GM18519 (cell line): ENCODE measurements around the gene NXPH2.
A peak's percentile ranks its signal among the peaks of the same experiment; 100 is the strongest.
"Not testable (repeated sequence)": the region's sequence is repeated elsewhere in the genome, so short reads cannot be mapped to it uniquely, and the experiment has no call there.

Source experiments
- ATAC-seq: cut with Tn5 transposase; IDR thresholded peaks from one replicate; pipeline ENCODE4 v1.9.1; 2021; ENCODE audit warnings: mild to moderate bottlenecking, moderate library complexity; ENCODE audit not compliant: unreplicated experiment, low FRiP score

The NXPH2 gene

DNA sequence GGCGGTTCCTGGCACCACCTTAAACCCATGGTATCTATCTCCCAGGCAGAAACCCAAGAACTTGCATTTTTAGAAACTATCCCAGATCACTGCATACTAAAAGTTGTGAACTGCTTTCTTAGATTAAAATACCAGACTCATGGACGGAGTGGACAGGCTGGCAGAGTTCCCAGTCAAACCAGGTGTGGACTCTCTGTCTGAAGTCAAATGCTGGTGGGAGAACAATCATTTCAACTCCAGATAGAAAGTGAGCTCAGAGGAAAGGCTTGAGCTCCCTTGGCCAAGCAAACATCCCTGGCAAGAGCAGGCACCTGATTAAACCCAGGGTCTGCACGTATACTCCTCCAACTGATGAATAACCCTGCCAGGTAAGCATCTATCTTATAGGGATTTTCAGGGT lies 19.5 kb downstream of the NXPH2 start:
- ATAC-seq: no peak

DNA sequence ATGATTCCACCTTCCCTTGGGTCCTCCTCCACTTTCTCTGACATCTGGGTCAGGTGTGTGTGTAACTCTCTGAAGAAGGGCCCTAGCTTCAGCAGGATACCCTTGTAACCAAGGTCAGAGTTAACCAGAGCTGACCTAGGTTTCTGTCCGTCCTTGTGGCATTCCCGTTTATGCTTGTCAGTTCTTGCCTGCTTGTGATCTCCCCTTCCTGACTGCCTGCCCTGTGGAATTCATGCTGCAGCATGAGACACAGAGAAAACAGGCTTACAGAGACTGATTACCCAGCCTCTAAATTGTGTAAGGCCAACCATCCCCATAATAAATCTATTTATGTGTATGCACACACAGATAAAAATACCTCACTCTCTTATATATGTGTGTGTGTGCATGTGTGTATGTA lies 22.8 kb downstream of the NXPH2 start:
- ATAC-seq: no peak

DNA sequence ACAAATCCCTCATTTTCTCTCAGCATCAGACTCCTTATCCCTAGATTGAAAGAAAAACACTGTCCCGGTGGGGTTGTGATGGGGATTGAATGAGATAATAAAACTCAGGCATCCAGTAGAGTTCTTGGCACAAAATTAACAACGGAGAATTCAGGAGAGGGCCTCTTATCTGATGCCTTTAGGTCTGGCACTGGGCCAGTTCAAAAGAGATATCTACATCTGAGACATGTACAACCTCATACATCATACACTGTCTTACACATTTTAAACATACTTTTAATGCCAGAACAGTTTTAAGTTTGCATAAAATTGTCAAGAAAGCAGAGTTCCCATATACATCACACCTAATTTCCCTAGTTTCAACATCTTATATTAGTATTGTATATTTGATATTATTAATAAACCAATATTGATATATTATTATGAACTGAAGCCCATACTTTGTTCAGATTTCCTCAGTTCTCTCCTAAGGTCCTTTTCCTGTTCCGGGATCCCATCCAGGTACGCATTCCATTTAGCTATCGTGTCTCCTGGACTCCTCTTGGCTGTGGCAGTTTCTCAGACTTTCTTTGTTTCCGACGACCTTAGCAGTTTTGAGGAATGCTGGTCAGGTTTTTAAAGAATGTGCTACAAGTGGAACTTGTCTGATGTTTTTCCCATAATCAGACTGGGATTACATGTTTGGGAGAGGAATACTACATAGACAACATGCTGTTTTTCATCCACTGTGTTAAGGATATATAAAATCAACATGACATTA lies 27.8 kb downstream of the NXPH2 start:
- ATAC-seq: no peak

DNA sequence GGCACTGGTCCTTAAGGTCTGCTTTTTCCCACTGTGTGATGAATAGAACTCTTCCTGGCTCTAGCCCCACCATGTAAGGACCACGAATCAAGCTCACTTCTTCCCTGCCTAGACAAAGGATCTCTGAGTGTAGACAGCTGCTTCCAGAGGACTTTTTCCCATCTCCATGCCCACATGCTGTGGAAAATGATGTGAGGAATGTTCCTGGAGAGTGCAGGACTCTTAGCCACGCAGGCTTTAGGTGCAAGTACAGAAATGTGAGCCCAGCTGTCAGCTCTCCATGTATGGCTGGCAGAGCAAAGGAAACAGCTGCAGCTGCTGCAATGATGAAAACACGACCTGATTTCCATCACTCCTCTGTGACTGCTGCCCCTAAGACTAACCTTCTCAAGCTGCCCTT lies 35.5 kb downstream of the NXPH2 start:
- ATAC-seq: no peak

DNA sequence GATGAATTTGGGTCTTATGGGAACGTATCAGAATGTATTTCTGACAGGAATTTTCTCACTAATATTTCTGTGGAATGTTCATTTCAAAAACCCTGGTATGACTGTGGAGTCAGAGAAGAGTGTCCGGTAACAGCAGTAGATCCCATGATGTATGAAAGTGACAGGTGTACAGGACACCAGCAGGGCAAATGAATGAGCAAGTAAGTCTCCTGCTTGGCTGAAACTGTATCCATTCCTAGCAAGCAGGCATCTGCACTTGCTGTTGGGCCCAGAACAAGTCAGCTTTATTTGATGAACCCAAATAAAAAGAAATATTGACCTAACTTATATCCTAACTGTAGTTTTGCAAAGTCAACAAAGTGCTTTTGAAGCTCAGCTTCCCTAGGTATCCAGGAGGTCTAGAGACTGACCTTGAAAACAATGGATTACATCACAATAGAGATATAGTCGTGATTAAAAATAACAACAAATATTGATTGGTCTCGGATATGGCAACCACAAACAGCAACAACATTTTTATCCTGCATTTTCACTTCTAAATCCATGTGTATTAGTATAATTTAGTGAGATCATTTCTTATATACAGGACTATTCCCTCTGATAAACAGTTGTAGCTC lies 37.6 kb downstream of the NXPH2 start:
- no peak for ATAC-seq

DNA sequence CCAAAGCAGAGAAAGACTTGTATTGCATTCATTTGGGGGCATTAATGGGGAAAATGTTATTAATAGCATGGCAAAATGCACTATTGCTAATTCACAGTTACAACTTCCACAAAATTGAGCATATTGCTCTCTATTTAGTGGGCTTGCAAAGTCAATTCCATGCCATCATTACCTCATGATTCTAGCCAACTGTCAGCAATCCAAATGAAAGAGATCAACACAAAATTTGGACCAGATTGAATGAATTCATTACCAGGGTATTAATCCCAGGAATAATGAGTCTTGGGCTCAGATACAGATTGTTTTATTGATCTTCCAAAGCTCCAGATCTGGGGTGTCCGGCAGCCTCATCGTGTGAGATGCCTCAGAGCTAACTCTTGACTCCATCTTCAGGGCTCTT lies 38.3 kb downstream of the NXPH2 start:
- ATAC-seq: no peak

DNA sequence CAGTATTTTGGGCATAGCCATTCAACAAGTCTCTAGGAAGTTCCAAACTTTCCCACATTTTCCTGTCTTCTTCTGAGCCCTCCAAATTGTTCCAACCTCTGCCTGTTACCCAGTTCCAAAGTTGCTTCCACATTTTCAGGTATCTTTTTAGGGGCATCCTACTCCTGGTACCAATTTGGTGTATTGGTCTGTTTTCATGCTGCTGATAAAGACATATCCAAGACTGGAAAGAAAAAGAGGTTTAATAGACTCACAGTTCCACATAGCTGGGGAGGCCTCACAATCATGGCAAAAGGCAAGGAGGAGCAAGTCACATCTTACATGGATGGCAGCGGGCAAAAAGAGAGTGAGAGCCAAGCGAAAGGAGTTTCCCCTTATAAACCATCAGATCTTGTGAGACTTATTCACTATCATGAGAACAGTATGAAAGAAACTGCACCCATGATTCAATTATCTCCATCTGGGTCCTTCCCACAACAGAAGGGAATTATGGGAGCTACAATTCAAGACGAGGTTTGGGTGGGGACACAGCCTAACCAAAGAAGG lies 43.1 kb downstream of the NXPH2 start:
- not testable (repeated sequence) for ATAC-seq

DNA sequence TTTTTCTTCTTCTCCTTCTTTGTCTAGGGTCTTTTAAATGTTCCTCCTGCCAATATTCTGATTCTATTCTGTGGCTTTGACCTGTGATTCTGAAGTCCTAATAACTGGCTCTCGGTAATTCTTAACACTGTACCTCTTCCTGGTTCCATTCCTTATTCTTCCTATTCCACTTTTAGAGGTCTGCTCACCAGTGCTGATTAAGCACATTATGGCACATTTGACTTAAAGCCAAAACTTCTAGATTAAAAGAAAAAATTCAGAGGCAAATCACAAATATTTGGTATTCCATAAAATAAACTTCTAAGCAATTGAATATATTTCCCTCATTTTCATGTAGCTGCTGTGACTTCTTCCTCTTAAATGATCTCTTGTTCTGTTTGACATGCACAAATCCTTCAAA lies 47.5 kb downstream of the NXPH2 start:
- no peak for ATAC-seq

DNA sequence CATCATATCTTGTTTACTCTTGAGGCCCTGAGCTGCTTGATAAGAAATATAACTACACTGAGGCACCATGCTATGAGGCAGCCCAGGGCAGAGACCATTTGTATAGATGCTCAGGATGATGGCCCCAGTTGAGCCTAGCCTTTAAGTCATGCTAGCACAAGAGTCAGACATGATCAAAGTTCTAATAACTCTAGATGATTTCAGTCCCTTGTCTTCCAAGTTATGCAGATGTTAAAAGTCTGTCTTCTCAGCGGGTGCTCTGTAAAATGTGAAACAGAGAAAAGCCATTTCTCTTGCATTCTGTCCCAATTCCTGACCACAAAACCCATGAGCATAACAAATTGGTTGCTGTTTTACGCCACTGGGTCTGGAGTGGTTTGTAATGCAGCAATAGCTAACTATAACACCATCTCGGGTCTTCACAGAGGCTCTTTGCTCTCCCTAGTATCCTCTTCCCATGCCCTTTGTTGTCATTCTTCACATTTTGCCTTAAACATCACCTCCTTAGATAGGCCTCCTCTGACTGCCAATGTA lies 49.6 kb downstream of the NXPH2 start:
- no peak for ATAC-seq

DNA sequence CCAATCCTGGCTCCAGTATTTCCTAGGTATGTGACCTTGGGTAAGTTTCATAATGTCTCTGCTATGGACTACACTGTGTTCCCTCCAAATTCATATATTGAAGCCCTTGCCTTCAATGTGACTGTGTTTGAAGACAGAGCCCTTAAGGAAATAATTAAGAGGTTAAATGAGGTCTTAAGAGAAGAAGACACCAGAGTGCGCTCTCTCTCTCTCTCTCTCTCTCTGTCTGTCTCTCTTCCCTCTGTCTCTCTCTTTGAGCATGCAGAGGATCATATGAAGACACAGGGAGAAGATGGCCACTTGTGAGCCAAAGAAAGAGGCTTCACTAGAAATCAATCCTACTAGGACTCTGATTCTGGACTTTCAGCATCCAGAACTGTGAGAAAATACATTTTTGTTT lies 52.2 kb downstream of the NXPH2 start:
- no peak for ATAC-seq

DNA sequence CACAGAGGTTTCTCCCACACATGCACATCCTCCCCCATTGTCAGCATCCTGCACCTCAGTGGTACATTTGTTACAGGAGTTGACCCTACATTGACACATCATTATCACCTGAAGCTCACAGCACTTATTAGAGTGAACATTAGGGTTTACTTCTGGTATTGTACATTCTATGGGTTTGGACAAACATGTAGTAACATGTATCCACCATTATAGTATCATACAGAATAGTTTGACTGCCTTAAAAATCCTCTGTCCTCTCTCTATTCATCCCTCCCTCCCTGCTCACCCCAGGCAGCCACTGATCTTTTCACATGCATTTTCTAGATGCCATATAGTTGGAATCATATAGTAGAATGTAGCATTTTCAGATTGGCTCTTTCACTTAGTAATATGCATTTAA lies 53.5 kb downstream of the NXPH2 start:
- no peak for ATAC-seq

DNA sequence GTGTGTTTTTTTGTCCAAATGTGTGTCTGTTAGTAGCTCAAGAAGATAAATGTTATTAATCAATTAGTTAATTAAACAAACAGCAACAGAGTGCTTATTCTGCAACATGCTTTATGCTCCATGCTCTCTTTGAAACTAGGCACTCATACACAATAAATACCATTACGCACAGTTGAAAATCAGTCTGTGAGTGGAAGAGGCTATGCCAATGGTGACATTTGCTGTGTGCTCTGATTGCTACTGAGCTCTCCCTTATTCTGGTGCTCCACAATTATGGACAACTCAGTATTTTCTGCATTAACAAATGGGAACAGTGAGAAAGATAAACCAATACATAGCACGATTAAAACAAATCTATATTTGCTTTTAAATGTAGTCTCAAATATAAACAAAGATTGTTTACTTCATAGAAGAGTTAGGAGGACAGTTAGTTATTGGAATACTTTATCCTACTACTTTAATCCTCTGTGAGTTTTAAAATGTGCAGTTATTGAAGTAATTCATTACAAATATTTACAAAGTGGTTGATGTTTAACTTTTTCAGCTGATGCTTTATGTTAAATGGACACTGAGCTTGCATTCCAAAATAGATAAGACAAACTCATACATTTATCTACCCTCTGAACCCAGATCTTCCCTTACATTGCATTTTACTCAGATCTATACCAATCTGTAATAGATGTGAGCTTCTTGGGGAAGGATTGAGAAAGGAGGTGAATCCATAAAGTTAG lies 55.3 kb downstream of the NXPH2 start:
- no peak for ATAC-seq

DNA sequence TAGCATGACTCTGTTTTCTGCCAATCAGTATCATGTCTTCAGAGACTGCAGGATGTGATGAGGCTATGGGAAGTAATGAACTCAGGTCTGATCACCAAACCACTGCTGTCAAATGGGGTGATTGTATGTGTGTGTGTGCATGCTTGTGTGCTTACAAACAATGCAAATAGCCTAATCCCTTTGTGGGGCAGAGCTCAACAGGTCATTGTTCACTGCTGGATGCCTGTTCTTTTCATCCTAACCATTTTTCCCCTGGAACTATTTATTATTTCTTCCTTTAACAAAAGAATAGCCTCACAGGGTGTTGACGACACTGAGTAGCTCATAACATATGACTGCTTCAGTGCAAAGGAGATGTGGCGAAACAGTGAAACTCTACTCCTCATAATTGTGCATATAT lies 55.9 kb downstream of the NXPH2 start:
- no peak for ATAC-seq

DNA sequence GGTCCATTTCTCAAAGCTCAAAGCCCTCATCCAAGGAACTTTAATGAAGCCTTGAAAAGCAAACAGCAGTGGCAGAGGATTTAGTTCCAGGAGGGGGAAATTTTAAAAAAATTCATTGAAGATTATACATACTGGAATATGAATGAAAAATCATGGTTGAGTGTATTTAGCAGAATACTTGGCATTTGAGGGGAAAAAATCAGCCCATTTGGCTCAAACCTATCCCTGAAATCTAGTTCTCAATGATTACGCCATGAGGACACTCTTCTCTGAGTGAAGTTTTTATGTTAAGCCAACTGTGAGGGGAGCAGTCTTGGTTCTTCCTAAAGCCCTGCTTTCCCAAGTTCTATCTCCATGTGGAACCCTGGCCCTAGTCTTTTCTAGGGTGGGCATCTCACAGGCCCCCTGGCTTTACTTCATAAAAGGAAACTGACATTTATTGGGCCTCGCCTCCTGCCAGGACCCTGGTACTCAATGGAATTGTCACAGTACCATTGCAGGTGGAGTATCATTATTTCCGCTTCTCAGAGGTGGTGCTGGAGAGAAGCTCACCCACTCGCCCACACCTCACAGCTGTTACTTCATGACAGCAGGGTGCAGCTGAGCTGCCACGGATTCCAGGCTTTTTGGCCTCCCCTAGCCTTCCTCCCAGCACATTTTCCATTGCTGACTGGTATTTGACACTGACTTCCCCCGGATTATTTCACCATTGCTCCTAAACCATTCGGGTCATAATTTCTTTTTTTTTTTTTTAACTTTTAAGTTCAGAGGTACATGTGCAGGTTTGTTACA lies 56.8 kb downstream of the NXPH2 start:
- no peak for ATAC-seq

DNA sequence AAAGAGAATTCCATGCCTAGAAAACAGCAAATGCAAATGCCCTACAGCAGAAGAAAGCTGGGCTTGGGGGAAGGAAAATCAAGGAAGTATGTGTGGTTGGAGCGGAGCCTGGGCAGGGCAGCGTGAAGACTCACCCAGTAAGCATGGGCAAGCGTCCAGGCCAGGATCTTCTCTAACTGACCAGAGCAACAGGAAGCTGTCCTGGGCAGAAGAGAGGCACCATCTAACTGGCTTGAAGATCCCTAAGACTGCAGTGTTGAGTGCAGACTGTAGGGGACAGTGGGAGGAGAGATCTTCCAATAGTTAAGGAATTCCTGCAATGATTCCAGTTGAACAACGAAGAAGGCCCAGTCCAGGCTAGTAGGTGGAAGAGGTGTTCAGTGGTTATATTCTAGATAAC lies 57.9 kb downstream of the NXPH2 start:
- ATAC-seq: no peak

DNA sequence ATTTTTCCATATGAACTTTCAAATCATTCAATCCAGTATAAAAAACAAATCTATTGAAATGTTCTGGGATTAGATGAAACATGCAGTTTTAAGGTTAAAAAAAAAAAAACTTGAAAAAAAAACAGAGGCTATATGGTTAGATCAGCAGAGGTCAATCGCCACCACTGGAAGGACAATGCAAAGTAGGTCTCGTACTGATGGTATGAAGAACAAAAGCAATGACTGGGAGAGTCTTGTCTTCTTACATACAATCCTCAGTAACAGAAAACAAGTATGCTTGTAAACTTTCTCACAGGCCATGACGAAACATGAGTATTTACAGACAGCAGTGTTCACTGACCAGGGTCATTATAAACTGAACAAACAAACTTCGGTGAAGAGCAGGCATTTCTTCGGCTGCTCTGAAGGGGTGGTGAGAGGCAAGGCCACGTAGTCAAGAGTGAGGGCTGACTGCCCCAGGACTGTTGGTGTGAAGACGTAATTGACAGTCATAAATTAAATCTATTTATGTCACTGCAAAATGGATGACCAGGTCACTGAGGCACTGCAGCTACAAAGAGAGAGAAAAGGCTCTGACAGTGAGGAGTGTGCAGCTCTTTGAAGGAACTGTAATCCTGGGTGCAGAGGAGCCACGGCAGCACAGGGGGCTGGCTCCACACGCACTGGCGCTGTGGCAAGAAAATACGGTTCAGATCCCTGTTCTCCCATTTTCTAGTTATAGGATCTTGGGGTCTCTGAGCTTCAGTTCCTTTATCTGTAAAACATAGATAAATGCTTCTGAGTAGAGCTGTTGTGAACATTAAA lies 60.0 kb downstream of the NXPH2 start:
- ATAC-seq: no peak

DNA sequence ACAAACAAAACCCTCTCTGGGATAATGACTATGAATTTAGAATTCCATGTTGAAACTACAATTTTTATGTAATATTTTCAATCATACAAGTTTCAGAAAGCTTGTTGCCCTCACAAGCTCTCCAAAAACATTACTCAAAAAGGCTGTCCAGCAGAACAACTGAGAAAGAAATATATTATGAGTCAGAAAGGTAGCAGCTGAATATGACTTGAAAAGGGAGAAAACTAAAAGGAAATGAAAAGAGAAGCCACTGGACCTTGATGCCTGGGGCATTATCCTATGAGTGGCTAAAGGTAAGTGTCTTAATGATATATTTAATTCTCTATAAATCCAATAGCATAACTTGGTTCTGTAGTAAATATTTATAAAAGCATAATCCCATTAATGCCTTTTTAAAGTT lies 61.8 kb downstream of the NXPH2 start:
- ATAC-seq: peak; percentile 72

DNA sequence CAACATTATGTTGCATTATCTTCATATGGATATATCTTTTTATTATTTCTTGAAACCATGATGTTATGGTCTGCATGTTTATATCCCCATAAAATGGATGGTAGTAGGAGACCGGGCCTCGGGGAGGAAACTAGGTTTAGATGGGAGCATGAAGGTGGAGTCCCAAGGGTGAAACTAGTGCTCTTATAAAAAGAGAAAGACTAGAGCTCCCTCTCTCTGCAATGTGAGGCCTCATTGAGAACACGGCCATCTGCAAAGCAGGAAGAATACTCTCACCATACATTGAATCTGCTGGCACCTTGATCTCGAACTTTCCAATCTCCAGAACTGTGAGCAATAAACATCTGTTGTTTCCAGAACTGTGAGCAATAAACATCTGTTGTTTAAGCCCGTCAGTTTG lies 64.0 kb downstream of the NXPH2 start:
- peak; percentile 34 for ATAC-seq

DNA sequence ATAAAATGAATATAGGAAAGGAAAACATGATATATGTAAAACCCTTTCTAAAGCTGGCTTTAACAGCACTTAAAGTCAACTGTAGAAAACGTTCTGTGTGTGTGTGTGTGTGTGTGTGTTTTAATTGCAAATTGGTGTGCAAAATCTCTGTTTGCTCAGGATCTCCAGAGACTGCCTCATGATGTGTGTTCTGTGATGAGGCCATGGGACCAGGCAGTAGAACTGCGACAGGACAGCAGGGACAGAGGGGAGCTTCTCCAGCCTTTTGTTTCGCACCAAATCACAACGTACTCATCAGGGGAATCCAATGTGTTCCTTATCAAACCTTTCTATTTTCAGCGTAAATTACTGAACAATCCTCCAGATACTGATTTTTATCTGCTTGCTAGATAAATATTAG lies 66.7 kb downstream of the NXPH2 start:
- no peak for ATAC-seq

DNA sequence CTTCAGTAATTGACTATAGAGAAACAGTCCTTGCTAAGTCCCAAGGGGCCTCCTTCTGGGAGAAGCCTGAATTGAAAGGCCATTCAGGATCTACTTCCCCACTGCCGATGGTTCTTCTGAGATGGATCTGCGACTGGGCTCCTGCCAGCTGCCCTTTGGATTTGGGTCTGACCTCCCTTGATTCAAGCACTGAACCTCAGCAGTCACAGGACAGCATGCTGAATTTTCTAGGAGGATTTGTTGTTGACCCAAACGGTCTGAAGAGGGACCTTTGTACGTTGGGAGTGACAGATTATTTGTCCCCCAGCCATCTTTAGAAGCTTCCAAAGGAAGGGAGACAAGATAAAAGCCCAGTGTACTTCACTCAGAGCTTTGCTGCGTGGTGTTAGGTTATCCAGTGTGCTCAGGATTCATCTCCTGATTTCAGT lies 67.1 kb downstream of the NXPH2 start:
- no peak for ATAC-seq
